ENCODE measurements around the gene FBN1.

Gene FBN1

GRCh38 chr15:48645558-48646330 lies at the start of gene FBN1:
Gene FBN1 (minus strand): TSS chr15:48645709. CDS start chr15:48644769, 940 bp downstream.
- peak; percentile 58 for DNase-seq

- DNase-seq, result no peak
Observed at GRCh38 chr15:48693484-48693883, 48.0 kb upstream of the FBN1 start.

- no peak for DNase-seq
Observed at GRCh38 chr15:48688493-48688892, 43.0 kb upstream of the FBN1 start.

- no peak for DNase-seq
Observed at GRCh38 chr15:48683991-48684765, 38.7 kb upstream of the FBN1 start.

GRCh38 chr15:48682942-48683651 lies 37.6 kb upstream of the FBN1 start:
- no peak for DNase-seq

- DNase-seq, result no peak
Observed at GRCh38 chr15:48681353-48681752, 35.8 kb upstream of the FBN1 start.

GRCh38 chr15:48680841-48681240 lies 35.3 kb upstream of the FBN1 start:
- DNase-seq, result no peak

GRCh38 chr15:48679952-48680351 lies 34.4 kb upstream of the FBN1 start:
- no peak for DNase-seq

GRCh38 chr15:48678851-48679250 lies 33.3 kb upstream of the FBN1 start:
- no peak for DNase-seq

GRCh38 chr15:48677821-48678220 lies 32.3 kb upstream of the FBN1 start:
- DNase-seq, result no peak

GRCh38 chr15:48675436-48675835 lies 29.9 kb upstream of the FBN1 start:
- DNase-seq, result no peak

GRCh38 chr15:48674876-48675275 lies 29.4 kb upstream of the FBN1 start:
- DNase-seq, result no peak

GRCh38 chr15:48672206-48672605 lies 26.7 kb upstream of the FBN1 start:
- no peak for DNase-seq

GRCh38 chr15:48671103-48672022 lies 25.9 kb upstream of the FBN1 start:
- no peak for DNase-seq

GRCh38 chr15:48667701-48668100 lies 22.2 kb upstream of the FBN1 start:
- DNase-seq, result no peak

- DNase-seq, result no peak
Observed at GRCh38 chr15:48664436-48664835, 18.9 kb upstream of the FBN1 start.

- no peak for DNase-seq
Observed at GRCh38 chr15:48657950-48658591, 12.6 kb upstream of the FBN1 start.

- no peak for DNase-seq
Observed at GRCh38 chr15:48654801-48655200, 9.3 kb upstream of the FBN1 start.

- DNase-seq, result no peak
Observed at GRCh38 chr15:48653913-48654670, 8.6 kb upstream of the FBN1 start.

- no peak for DNase-seq
Observed at GRCh38 chr15:48653216-48653615, 7.7 kb upstream of the FBN1 start.

- no peak for DNase-seq
Observed at GRCh38 chr15:48652510-48653076, 7.1 kb upstream of the FBN1 start.
